Dermis lymphatic vessel endothelial cell (primary cell): ENCODE measurements around the gene CD81. TPM values are rescaled to one million over a fixed set of nuclear protein-coding genes. Genes with fewer than 3 reads are reported as not detected.

Experiments used
- total RNA-seq: library from RNA; depleted of rRNA; stranded (reverse); fragments of >200 nt; gene quantifications from 2 replicates; pipeline ENCODE4 v1.2.1, GENCODE V29; 2014

CD81 gene, protein sequence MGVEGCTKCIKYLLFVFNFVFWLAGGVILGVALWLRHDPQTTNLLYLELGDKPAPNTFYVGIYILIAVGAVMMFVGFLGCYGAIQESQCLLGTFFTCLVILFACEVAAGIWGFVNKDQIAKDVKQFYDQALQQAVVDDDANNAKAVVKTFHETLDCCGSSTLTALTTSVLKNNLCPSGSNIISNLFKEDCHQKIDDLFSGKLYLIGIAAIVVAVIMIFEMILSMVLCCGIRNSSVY
- total RNA-seq, result 190 and 216 TPM in 2 replicates

DNA sequence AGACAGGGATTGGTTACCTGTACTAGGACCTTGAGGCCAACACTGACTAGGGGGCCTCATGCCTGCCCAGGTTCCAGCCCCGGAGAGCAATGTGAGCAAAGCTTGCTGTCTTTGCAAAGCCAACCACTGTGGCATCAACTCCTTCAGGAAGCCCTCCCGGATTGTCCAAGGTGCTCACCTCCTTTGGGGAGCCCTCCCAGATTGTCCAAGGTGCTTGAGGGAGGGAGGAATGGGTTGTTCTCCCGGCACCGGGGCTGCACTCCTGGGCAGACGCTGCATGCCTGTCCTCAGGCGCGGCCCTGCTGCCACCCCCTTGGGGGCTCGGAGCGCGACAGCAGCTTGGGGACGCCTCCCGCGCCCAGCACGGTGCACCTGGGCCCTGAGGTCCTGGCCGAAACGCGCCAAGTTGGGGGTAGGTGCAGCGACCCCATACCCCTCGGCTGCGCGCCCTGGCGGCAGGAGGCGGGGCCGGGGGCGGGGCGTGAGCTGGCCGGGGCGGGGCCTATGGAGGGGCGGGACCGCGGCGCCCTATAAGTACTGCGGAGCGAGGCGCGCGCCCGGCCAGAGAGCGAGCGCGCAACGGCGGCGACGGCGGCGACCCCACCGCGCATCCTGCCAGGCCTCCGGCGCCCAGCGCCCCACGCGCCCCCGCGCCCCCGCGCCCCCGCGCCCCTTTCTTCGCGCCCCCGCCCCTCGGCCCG is at the start of gene CD81:
Gene CD81, plus strand, starts transcription at position 560 of the 701 bp plus-strand sequence. CDS start 240 bp downstream, outside the sequence.

DNA sequence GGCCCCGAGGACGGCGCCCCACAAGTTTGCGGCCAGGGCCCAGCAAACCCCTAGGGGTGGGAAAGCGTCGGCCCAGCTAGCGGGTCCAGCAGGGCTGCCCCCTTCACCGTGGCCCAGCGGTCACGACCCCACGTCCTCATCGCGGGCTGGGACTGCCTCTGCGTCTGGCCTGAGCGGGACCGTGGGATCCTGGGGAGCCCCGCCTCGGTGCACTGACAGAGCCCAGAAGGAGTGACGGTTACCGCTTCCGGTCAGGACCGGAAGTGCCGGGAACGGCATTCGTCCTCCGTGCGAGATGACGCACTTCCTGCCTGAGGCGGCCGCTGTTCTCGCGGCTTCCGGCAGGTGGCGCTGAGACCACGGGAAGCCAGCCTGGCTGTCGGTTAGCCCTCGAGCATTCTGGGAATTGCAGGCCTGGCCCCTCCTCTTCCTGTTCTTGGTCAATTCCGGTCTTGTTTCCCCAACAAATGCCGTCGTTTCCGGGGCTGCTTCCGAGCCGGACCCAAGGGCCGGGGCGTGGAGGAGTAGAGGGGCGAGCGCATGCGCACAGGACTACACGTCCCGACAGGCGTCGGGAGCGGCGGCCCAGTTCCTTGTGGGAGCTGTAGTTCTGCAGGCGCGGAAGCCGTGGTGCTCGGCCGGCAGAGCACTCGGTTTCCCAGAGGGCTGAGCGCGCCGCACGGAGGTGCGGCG is 23.1 kb downstream of the CD81 start, which contains the start of gene TSSC4:
Gene TSSC4, plus strand, starts transcription at position 682 of the 693 bp plus-strand sequence. CDS start 1,884 bp downstream, outside the sequence.

DNA sequence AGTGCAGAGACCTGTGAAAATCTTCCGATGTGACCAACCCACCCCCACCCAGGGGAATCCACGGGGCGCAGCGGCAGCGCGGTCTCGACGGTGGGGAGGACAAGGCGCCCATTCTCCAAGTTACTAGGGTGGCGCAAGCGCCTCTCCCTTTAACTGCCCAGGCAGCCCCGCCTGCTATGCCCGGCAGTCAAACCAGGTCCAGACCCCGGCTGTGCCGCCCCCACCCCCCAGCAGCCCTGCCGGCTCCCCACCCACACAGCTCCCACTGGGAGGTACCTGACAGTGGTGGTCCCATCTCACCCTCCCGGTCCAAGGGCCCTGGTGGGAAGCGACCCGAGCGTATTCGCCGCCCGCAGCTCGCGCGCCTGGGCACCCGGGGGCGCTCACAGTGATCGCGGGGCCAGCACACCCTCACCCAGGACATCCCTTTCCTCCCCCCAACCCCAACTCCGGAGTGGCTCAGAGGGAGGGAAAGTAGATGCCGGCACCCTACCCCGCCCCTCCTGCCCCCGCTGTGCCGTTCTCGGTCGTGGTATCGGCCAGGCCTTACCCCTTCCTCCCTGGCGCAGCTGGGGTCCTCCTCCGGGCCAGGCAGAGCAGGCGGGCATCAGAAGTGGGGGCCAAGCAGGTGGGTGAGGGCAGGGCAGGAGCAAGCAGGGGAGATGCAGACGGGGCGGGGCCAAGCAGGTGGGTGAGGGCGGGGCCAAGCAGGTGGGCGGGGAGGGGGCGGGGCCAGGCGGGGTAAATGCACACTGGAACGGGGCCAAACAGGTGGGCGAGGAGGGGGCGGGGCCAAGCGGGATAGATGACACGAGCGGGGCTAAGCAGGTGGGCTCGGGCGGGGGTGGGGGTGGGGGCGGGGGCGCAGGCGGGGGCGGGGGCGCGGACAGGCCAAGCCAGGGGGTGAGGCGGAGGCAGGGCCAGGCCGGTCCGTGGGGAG is 67.0 kb downstream of the CD81 start, which contains the start of gene TRPM5:
Gene TRPM5, minus strand, starts transcription at position 634 of the 940 bp plus-strand sequence. CDS start 21,478 bp downstream, outside the sequence.

DNA sequence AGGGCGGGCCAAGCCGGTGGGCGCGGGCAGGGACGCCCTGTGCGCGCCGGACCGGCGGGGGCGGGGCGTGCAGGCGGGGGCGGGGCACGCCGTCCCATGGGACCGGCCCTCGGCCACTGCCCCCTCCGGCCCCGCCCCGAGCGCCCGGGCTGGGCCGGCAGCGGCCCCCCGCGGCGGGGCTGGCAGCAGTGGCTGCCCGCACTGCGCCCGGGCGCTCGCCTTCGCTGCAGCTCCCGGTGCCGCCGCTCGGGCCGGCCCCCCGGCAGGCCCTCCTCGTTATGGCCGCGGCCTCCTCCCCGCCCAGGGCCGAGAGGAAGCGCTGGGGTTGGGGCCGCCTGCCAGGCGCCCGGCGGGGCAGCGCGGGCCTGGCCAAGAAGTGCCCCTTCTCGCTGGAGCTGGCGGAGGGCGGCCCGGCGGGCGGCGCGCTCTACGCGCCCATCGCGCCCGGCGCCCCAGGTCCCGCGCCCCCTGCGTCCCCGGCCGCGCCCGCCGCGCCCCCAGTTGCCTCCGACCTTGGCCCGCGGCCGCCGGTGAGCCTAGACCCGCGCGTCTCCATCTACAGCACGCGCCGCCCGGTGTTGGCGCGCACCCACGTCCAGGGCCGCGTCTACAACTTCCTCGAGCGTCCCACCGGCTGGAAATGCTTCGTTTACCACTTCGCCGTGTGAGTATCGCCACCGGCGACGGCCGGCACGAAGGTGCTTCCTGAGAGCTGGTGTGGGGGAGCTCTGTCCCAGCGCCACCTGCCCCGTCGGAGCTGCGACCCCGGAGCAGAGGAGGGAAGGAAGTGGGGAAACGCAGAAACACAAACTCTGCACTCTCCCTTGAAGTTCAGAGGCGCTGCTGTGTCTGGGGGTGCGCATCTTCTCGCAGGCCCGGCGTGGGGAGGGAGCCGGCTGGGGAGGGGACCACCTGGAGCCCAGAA is 68.0 kb downstream of the CD81 start, which contains the start of gene KCNQ1:
Gene KCNQ1, plus strand, starts transcription at position 188 of the 925 bp plus-strand sequence. Its CDS starts 91 bp downstream, at position 279.

Other genes with a start within 250 kb of the CD81 start
- 0.60 and 7.3 TPM in 2 replicates for gene IGF2, start 237.9 kb upstream of the CD81 start, total RNA-seq
- gene INS, start 216.1 kb upstream of the CD81 start, total RNA-seq, result not detected in 2 replicates
- gene TH, start 205.5 kb upstream of the CD81 start, total RNA-seq, result 0.09 TPM in 1 of 2 replicates, not detected in the other
- gene ASCL2, start 106.7 kb upstream of the CD81 start, total RNA-seq, result not detected in 2 replicates
- gene C11orf21, start 75.4 kb upstream of the CD81 start, total RNA-seq, result not detected in 2 replicates
- gene TSPAN32, start 75.3 kb upstream of the CD81 start, total RNA-seq, result not detected in 2 replicates
- gene TSSC4, start 23.4 kb downstream of the CD81 start, total RNA-seq, result 42.1 and 45.6 TPM in 2 replicates
- gene TRPM5, start 67.2 kb downstream of the CD81 start, total RNA-seq, result not detected in 2 replicates
- 0.34 TPM in 1 of 2 replicates, not detected in the other for gene KCNQ1, start 67.7 kb downstream of the CD81 start, total RNA-seq